SU-DHL-6 (cell line): Measurements from ENCODE around the gene HERC3.

Source experiments
- H2AFZ ChIP-seq: fragments of 200-600 bp; sonication (generic); 2 replicates; pipeline ENCODE4 v1.6.1; 2014; ENCODE audit warnings: low read depth, mild to moderate bottlenecking, moderate library complexity, mixed read lengths, antibody characterized with exemption, low read length; ENCODE audit not compliant: severe bottlenecking
- H3F3A ChIP-seq: fragments of 200-600 bp; shearing (Covaris generic); 2 replicates; pipeline ENCODE4 v1.6.0; 2016; ENCODE audit warnings: antibody characterized with exemption, mild to moderate bottlenecking; ENCODE audit not compliant: insufficient read depth
- H3K27ac ChIP-seq: fragments of 200-600 bp; sonication (generic); 2 replicates; pipeline ENCODE4 v1.5.1; 2016; ENCODE audit warnings: low read depth, mild to moderate bottlenecking, low read length, moderate library complexity, mixed read lengths
- H3K27me3 ChIP-seq: fragments of 200-600 bp; sonication (generic), shearing (Covaris generic); 2 replicates; pipeline ENCODE4 v1.6.0; 2014; ENCODE audit warnings: mild to moderate bottlenecking, low read length
- H3K36me3 ChIP-seq: fragments of 200-600 bp; sonication (generic); 2 replicates; pipeline ENCODE4 v1.6.1; 2014; ENCODE audit warnings: mild to moderate bottlenecking, low read length, mixed read lengths
- H3K4me2 ChIP-seq: fragments of 300-600, 200-600 bp; shearing (Covaris generic), sonication (generic); 2 replicates; pipeline ENCODE4 v1.6.0; 2014; ENCODE audit warnings: low read length, low read depth, mild to moderate bottlenecking; ENCODE audit not compliant: poor library complexity, severe bottlenecking
- H3K4me3 ChIP-seq: fragments of 200-600 bp; sonication (generic); 2 replicates; pipeline ENCODE4 v1.5.1; 2014; ENCODE audit warnings: antibody characterized with exemption, low read length, mild to moderate bottlenecking, mixed read lengths; ENCODE audit not compliant: insufficient read depth, poor library complexity, severe bottlenecking
- H3K79me2 ChIP-seq: fragments of 200-600 bp; sonication (generic); 2 replicates; pipeline ENCODE4 v1.6.1; 2014; ENCODE audit warnings: mild to moderate bottlenecking, low read length, moderate library complexity; ENCODE audit not compliant: insufficient read depth
- H3K9ac ChIP-seq: fragments of 200-600 bp; sonication (generic); 2 replicates; pipeline ENCODE4 v1.7.0; 2014; ENCODE audit warnings: mild to moderate bottlenecking, low read length
- H3K9me2 ChIP-seq: fragments of 200-600 bp; sonication (generic); replicated peaks from 2 replicates; pipeline ENCODE4 v1.6.1; 2014; ENCODE audit warnings: low read length; ENCODE audit not compliant: insufficient read depth
- H3K9me3 ChIP-seq: fragments of 200-600 bp; sonication (generic); 2 replicates; pipeline ENCODE4 v1.6.1; 2014; ENCODE audit warnings: low read length, mixed read lengths; ENCODE audit not compliant: insufficient read depth
- H4K20me1 ChIP-seq: fragments of 200-600 bp; sonication (generic); 2 replicates; pipeline ENCODE4 v1.6.1; 2014; ENCODE audit warnings: low read depth, mild to moderate bottlenecking, antibody characterized with exemption, low read length, moderate library complexity, mixed read lengths
- CTCF ChIP-seq: fragments of 200-600 bp; sonication (generic); IDR thresholded peaks from one replicate; pipeline ENCODE4 v1.5.1; 2017; ENCODE audit warnings: antibody characterized with exemption, mild to moderate bottlenecking, low read length, moderate library complexity; ENCODE audit not compliant: insufficient read depth, poor library complexity, severe bottlenecking
- EZH2phosphoT487 ChIP-seq: fragments of 200-600 bp; sonication (generic), shearing (Covaris generic); conservative IDR thresholded peaks from 2 replicates; pipeline ENCODE4 v1.6.1; 2018; ENCODE audit warnings: mild to moderate bottlenecking, antibody characterized with exemption, low read length, moderate library complexity, mixed read lengths

The HERC3 gene

GRCh38 chr4:88600176-88600838 lies 8.0 kb downstream of the HERC3 start:
- Histone ChIP-seq H3F3A (no peaks in the 10 kb centered on the region), H3K27ac (no peak overlapping the region), H3K9ac (no peak overlapping the region), H4K20me1 (no peaks in the 10 kb centered on the region), H3K9me2 (no peaks in the 10 kb centered on the region), H3K4me3 (no peak overlapping the region), H3K79me2 (no peaks in the 10 kb centered on the region), H3K9me3 (no peaks in the 10 kb centered on the region), H3K27me3 (no peaks in the 10 kb centered on the region), H3K36me3 (no peaks in the 10 kb centered on the region), H3K4me2 (no peak overlapping the region), H2AFZ (no peak overlapping the region)
- TF ChIP-seq CTCF: no peak
- no peak for TF ChIP-seq EZH2phosphoT487

- Histone ChIP-seq H3K9ac (no peak overlapping the region), H3K9me3 (no peaks in the 10 kb centered on the region), H2AFZ (no peak overlapping the region), H3K79me2 (no peaks in the 10 kb centered on the region), H3K36me3 (no peaks in the 10 kb centered on the region), H3K4me3 (no peak overlapping the region), H3F3A (no peaks in the 10 kb centered on the region), H3K4me2 (no peak overlapping the region), H3K27me3 (no peaks in the 10 kb centered on the region), H3K27ac (no peak overlapping the region), H4K20me1 (no peaks in the 10 kb centered on the region), H3K9me2 (no peaks in the 10 kb centered on the region)
- TF ChIP-seq CTCF: no peak
- TF ChIP-seq EZH2phosphoT487: no peak
Observed at GRCh38 chr4:88604978-88605678, 12.8 kb downstream of the HERC3 start.

GRCh38 chr4:88605736-88606135 lies 13.5 kb downstream of the HERC3 start:
- Histone ChIP-seq H2AFZ (no peak overlapping the region), H3K4me3 (no peak overlapping the region), H3K9ac (no peak overlapping the region), H3K27ac (no peak overlapping the region), H3K9me3 (no peaks in the 10 kb centered on the region), H3K79me2 (no peaks in the 10 kb centered on the region), H3K9me2 (no peaks in the 10 kb centered on the region), H3F3A (no peaks in the 10 kb centered on the region), H3K36me3 (no peaks in the 10 kb centered on the region), H4K20me1 (no peaks in the 10 kb centered on the region), H3K27me3 (no peaks in the 10 kb centered on the region), H3K4me2 (no peak overlapping the region)
- TF ChIP-seq EZH2phosphoT487 (no peak), CTCF (no peak)
